ENCODE measurements around the gene INS. TPM values are rescaled to one million over a fixed set of nuclear protein-coding genes. Genes with fewer than 3 reads are reported as not detected.
"Not testable (repeated sequence)": the region's sequence is repeated elsewhere in the genome, so short reads cannot be mapped to it uniquely, and the experiment has no call there.

Gene INS
- total and polyA plus RNA-seq, 11 donors, result 0.67 to 1.8 TPM; not detected in 9

- DNase-seq (peak in 1 of 5 donors; percentile 44), ATAC-seq (peak in 1 of 4 donors; percentile 22)
- no peaks in the 10 kb centered on the region for H3K9me3 ChIP-seq
- no peaks in the 10 kb centered on the region for H3K4me1 ChIP-seq
- peaks cover 0 to 6% (median 0%) of the 10 kb centered on the region in 9 donors for H3K27me3 ChIP-seq
- intact Hi-C loops (cut with DNase I), result no loop called here
- H3K27ac ChIP-seq, result no peak overlapping the region
- peaks cover 0 to 4% (median 0%) of the 10 kb centered on the region in 9 donors for H3K36me3 ChIP-seq
- WGBS, 4 donors, result 81 to 86% (median 82%) methylated on average over 7 of the region's 7 CpGs
- H3K4me3 ChIP-seq, result no peak overlapping the region
- TF ChIP-seq POLR2A (IDR thresholded peaks at IDR 0.05) (no peak), CTCF (IDR thresholded peaks at IDR 0.05) (no peak)
These were observed 32.9 kb downstream of the INS start for GRCh38 chr11:2128130-2128510.

- peaks cover 0 to 4% (median 0%) of the 10 kb centered on the region in 9 donors for H3K36me3 ChIP-seq
- H3K27ac ChIP-seq, result no peak overlapping the region
- H3K4me1 ChIP-seq, result no peaks in the 10 kb centered on the region
- no peaks in the 10 kb centered on the region for H3K9me3 ChIP-seq
- H3K4me3 ChIP-seq, result no peak overlapping the region
- H3K27me3 ChIP-seq, result peaks cover 0 to under 1% (median 0%) of the 10 kb centered on the region in 9 donors
- intact Hi-C loops (cut with DNase I), result no loop called here
- WGBS, 4 donors, result 66 to 79% (median 77%) methylated on average over 5 to 8 of the region's 8 CpGs
- peak in 1 of 5 donors; percentile 41 for DNase-seq
- TF ChIP-seq CTCF (IDR thresholded peaks at IDR 0.05) (no peak), POLR2A (IDR thresholded peaks at IDR 0.05) (no peak)
- peak in 1 of 4 donors; percentile 8 for ATAC-seq
These were observed 33.4 kb downstream of the INS start for GRCh38 chr11:2127482-2128129.

- H3K36me3 ChIP-seq, result peaks cover 0 to 4% (median 0%) of the 10 kb centered on the region in 9 donors
- TF ChIP-seq CTCF (IDR thresholded peaks at IDR 0.05) (no peak), POLR2A (IDR thresholded peaks at IDR 0.05) (no peak)
- H3K4me3 ChIP-seq, result no peak overlapping the region
- intact Hi-C loops (cut with DNase I), result no loop called here
- H3K27ac ChIP-seq, result no peak overlapping the region
- DNase-seq, result peak in 1 of 5 donors; percentile 0
- peaks cover 0 to 5% (median 0%) of the 10 kb centered on the region in 9 donors for H3K27me3 ChIP-seq
- no peak for ATAC-seq
- H3K4me1 ChIP-seq, result no peaks in the 10 kb centered on the region
- WGBS, 4 donors, result 87 to 95% (median 92%) methylated on average over 2 of the region's 2 CpGs
- H3K9me3 ChIP-seq, result no peaks in the 10 kb centered on the region
These were observed 34.4 kb downstream of the INS start for GRCh38 chr11:2126520-2127085.

- peaks cover 0 to 21% (median 6%) of the 10 kb centered on the region in 9 donors for H3K27me3 ChIP-seq
- not testable (repeated sequence) for H3K36me3 ChIP-seq, ATAC-seq, H3K4me3 ChIP-seq, H3K27ac ChIP-seq, H3K4me1 ChIP-seq, H3K9me3 ChIP-seq
- peak in 1 of 5 donors; percentile 2 for DNase-seq
- WGBS, 4 donors, result 89 to 91% (median 90%) methylated on average over 8 to 10 of the region's 10 CpGs
- intact Hi-C loops (cut with DNase I), result loop anchor here in 2 of 10 donors (5.0 kb wide), 2 partner anchors 38 to 53 kb away; no protein-coding TSS in a partner anchor
These were observed 36.1 kb downstream of the INS start for GRCh38 chr11:2124736-2125484.
